NCI-H446 (cell line): ENCODE data around the gene SLC8A1.

Experiments used
- DNase-seq, 2 experiments: peaks; one replicate each; lab custom pipeline; 2025; lab: John Stamatoyannopoulos, UW

The SLC8A1 gene

DNA sequence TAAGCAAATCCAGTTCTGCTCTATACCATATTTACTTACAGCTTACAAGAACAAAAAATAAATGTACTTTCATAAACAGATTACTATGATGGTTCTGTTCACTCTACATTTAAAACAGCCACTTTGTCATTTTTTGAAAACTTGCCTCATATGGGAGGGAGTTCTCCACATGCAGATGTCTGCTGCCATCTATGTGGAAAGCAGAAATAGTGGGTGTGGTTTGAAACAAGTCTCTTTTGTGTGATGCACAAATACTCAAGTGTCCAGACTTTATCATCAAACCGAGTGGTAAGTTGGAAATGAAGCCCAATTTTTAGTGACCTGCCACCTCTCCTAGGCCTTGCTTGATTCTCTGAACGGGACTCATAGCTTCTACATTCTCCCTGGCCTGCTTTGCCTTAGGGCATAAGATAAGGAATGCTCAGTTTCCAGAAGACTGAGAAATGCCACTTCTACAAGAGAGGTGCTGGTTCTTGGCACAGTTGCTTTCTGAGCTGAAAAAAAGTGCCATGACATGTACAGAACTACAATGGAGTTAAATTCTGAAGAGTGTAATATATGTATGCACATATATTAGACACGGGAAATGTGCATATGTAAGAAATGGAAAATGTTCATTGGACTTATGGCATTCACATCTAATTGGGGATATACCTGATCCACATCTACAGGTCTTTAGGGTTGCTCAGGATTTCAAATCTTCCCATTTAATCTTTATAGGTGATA lies 221.0 kb downstream of the SLC8A1 start:
- no peak for DNase-seq

GRCh38 chr2:40230186-40230585 lies 221.7 kb downstream of the SLC8A1 start:
- DNase-seq, result no peak

- DNase-seq, result peak; percentile 72 to 91
Measured at GRCh38 chr2:40228310-40228709, 223.6 kb downstream of the SLC8A1 start.

GRCh38 chr2:40227210-40227609 lies 224.7 kb downstream of the SLC8A1 start:
- no peak for DNase-seq

DNA sequence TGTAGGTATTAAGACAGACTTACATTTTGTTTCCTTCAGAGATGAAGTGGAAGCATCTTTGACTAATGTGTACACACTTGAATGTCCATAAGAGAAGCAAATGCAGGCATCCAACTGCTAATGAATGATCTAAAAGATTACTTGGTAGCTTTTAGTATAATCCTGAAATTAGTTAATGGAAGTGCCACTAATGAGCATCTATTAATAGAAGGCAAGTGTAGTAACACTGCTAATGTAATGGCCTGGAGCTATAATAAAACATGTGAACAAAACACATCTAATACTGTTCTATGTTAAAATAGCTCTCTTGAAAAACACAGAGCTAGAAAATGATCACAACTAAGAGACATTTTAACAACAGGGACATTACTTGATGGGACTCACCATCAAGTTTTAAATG lies 225.3 kb downstream of the SLC8A1 start:
- DNase-seq, result no peak

DNA sequence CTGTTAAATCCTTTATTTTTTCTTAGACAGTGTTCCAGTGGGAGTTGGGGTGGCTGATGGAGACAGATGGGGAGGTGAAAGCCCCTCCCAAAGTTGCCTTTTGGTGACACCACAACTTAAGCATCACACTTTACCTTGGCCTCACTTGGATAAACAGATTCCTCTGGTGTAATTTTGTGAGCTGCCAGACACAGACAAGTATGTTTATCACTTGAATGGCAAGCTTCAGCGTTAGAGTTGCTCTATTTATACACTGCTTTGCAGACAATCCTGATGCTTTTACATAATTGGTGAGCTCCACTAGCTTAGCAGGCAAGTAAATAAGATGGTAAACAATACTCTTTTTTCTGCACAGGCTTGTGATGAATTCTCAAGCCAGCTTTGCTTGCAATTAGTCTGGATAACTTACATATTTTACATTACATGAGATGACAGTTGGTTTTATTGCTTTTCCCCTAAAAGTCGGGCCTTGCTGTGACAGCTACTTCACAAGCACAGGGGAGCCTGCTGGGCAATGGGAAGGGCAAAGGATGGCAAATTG lies 226.2 kb downstream of the SLC8A1 start:
- no peak for DNase-seq

DNA sequence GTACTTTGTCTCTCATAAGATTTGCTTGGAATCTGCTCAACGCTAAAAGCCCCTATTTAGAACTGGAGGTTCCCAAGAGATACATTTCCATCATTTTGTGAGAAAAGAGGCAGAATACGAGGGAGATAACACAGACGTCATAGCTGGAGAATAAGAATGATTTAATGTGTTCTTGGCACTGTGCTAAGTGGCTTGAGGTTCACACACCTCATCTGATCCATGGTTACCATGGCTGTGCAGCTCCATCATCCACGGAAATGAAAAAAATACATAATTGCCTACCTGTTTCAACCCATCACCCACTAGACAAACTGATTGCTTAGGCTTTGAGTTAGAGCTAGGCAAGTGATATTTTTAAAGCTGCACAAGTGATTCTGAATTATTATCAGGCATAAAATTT lies 227.6 kb downstream of the SLC8A1 start:
- no peak for DNase-seq

DNA sequence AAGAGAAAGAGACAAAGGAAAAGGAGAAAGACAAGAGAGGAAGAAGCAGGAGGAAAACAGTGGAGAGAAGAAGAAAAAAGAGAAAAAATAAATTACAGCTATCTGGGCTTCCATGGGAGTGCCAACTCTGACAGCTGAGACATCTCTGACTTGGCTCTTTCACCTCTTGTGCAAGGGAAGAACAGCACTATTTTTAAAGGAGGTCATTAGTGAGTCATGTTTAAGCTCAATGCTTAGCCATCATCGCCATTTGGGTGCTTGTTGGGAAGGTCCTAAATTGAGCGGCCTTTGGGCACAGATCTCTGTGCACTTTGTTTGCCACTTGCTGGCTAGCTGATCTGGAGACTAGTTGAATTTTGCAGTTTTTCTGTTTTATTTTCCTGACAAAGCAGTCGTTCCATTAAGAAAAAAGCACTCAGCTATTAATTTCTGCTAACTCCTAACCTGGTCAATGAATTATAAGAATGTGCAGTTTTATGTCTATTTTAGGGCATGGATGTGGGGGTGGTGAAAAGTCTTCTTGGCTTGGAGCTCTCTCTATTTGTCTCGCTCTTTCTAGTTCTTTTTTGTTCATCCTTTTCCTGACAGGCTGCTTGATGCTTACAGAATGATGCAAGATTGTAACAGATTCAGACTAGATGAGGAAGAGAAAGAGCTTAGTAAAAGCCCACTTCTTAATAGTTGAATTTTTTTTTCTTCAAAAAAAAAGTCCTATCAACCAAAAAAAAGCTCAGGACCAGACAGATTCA lies 231.5 kb downstream of the SLC8A1 start:
- DNase-seq, result peak; percentile 43 to 86

DNA sequence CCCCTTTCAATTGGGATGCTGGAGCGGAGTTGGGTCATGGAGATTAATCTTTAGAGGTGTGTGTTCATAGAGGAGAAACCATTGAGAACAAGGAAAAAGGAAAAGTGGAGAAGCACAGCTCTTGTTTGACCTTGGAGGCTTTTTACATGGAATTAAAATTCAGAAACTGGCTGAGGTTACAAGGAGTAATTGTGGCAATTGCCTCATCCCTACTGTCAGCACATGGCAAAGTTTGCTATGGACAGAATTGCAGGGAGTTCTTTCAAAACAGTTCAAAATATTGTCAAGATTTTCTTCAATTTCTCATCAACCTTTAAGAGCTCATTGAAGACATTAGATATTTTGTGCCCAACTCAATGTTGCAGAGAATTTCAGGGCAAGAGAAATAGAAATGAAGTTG lies 232.7 kb downstream of the SLC8A1 start:
- peak in 1 of 2 experiments; percentile 15 for DNase-seq

- DNase-seq, result peak in 1 of 2 experiments; percentile 60
Measured at GRCh38 chr2:40218679-40219078, 233.2 kb downstream of the SLC8A1 start.

DNA sequence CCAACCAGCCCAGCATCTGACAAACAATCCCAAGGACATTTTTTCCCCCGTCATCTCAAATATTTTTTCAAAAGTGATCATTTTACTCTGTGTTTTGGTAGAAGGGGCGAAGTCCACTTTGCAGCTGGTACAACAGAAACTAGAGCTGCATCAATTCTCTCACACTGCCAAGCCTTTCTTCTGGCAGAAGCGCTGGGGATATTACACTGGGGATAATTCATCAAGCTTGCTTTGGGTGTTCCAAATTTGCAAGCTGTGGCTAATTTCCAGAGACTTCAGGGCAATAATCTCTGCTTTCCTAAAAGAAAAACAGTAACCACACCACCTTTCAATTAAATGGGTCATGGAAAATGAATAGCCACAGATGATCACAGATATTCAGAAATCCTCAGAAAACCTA lies 238.3 kb downstream of the SLC8A1 start:
- DNase-seq, result peak; percentile 40 to 71

DNA sequence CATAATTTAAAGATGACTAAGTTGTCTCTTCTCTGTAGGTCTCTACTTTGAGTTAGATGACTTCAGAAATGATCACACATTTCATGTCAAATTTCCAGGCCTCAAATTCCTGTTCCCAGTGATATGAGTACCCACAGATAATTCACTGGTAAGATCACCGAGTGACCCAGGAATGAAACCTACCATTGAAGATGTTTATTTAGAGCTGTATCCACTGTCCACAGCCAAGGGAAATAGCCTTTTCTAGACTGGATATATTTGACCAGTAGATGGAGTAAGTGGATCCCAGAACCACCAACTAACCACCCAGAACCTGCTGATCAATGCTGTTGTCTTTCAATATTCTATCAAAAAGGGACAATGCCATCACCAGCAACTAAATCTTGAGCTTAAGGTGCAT lies 238.8 kb downstream of the SLC8A1 start:
- peak in 1 of 2 experiments; percentile 19 for DNase-seq

GRCh38 chr2:40210968-40211353 lies 240.9 kb downstream of the SLC8A1 start:
- no peak for DNase-seq

GRCh38 chr2:40210344-40210967 lies 241.4 kb downstream of the SLC8A1 start:
- no peak for DNase-seq

DNA sequence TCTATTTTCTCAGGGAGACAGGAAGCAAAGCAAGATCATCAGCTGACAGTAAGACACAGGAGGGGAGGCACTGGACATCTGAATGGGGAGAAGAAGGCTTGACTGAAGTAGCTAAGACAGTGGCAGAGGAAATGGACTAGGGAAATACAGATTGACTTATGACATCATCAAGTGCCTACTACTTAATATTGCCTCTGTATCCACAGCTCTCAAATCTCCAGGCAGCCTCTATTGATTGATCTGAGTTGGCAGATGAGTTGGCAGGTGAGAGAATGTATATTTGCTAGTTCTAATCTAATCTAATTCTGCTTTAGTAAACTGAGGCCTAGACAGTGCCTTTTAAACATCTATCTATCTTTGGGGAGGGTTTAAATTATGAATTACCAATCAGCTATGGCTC lies 242.1 kb downstream of the SLC8A1 start:
- DNase-seq, result no peak

DNA sequence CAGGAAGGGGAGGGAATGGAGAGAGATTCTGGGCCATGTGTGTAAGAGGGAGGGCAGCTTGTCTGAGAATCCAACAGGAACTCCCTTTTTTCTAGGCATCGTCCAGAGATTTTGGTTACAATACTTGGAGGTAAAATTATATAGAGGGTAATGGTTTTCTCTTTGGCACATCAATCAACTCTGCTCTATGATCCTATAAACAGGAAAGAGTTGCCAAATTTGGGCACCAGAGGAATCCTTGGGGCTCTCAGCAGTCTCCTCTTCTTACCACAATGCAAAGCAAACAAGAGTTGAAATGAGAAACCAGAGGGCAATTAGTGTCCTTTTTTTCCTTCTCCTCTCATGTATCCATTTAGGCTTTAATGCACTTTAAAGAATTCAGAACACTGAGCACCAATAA lies 243.4 kb downstream of the SLC8A1 start:
- DNase-seq, result peak in 1 of 2 experiments; percentile 15

DNA sequence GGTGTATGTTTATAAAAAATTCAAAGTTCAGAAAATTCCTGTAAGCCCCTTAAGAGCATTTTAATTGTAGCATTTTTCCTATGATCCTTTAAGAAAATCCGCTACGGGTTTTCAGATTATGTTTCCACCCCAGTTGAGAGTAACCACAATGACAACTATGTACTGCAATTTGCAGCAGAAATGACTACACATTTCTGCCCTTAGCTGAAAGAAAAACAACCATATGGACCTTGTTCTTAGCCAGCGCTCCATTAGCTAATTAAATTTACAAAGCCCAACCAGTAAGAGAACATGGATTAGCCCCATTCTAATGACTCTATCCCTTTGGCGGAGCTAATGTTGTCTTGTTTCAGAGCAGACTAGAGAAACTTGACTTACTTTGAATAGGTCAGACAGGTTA lies 247.6 kb downstream of the SLC8A1 start:
- peak; percentile 61 to 85 for DNase-seq

GRCh38 chr2:40202798-40203400 lies 249.0 kb downstream of the SLC8A1 start:
- DNase-seq, result peak in 1 of 2 experiments; percentile 58

DNA sequence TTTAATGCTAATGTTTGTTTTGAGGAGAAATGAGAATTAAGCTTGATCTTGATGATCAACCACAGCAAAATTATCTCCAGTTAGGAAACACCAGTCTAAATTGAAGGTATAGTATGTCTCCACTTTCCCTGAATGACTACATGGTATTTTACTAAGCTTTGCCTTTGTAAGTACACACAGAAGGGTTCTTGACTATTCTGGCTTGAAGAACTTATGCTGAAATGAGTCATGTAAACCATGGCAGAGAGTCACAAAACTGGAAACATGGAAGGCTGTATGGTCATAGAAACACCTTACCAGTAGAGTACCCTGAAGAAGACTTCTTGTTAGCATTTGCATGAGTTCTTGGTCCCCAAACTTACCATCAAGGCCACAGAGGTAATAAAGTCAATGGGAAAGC lies 250.5 kb downstream of the SLC8A1 start:
- no peak for DNase-seq

DNA sequence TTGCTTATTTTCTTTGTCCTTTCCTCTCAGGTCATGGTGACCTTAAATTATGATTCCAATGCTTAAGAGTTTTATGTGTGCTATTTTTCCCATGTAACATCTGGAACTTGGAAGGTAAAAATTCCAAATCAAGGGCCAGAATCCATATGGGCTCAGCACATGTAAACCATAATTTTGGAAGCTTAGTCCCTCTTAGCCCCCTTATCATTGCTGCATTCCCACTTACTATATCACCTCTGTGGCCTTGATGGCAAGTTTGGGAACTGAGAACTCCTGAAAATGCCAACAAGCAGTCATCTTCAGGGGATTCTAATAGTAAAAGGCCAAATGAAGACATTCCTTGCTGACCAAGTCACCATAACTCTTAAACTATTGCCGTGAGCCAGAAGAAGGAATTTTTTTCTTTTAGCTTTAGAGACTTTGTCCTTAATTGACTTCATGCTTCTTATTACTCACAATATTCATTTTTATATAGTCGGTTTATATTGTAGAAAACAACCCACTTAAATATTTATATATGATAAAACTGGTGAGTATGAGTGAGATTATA lies 251.4 kb downstream of the SLC8A1 start:
- DNase-seq, result no peak

GRCh38 chr2:40199771-40200170 lies 252.1 kb downstream of the SLC8A1 start:
- DNase-seq, result no peak

- DNase-seq, result peak; percentile 28 to 56
Measured at GRCh38 chr2:40197121-40197520, 254.8 kb downstream of the SLC8A1 start.
